K562 (cell line): ENCODE results near the gene ELF3. TPM values are rescaled to one million over a fixed set of nuclear protein-coding genes. Genes with fewer than 3 reads are reported as not detected.

ENCODE experiments used
- HDAC1 ChIP-seq, 2 experiments: fragments of 450-650 bp; IDR thresholded peaks; 2 replicates each; pipeline ENCODE4 v1.6.1; 2016 to 2017; ENCODE audit warnings: inconsistent platforms in 1 of 2, mild to moderate bottlenecking in 1 of 2, moderate library complexity in 1 of 2
- RBM34 ChIP-seq: fragments of 200-400 bp; formaldehyde crosslinking; IDR thresholded peaks from 2 replicates; pipeline ENCODE4 v1.6.1; 2018; ENCODE audit warnings: low read length, borderline replicate concordance; ENCODE audit not compliant: insufficient read depth
- SAP30 ChIP-seq: fragments of 200-600 bp; sonication (generic); IDR thresholded peaks from 2 replicates; pipeline ENCODE4 v1.6.1; 2012; ENCODE audit warnings: borderline replicate concordance, low read depth, mild to moderate bottlenecking, moderate library complexity, low read length, control low read depth, inconsistent platforms; ENCODE audit not compliant: insufficient read depth, poor library complexity, severe bottlenecking
- TCFL5 ChIP-seq: fragments of 250-450 bp; sonication (Bioruptor Pico); conservative IDR thresholded peaks from 2 replicates; pipeline ENCODE4 v1.6.1; 2021; ENCODE audit warnings: mild to moderate bottlenecking, moderate library complexity, matching md5 sums
- THRAP3 ChIP-seq: fragments of 450-650 bp; IDR thresholded peaks from 2 replicates; pipeline ENCODE4 v1.6.1; 2016; ENCODE audit warnings: mild to moderate bottlenecking, inconsistent platforms, borderline replicate concordance
- ZC3H11A ChIP-seq: IDR thresholded peaks from 2 replicates; pipeline ENCODE4 v1.6.1; 2012; ENCODE audit warnings: low read depth, low read length, improper control_type of control experiment
- ZFX ChIP-seq: sonication (generic); formaldehyde crosslinking; IDR thresholded peaks from 2 replicates; pipeline ENCODE4 v1.8.0; 2022; ENCODE audit warnings: mild to moderate bottlenecking, missing genetic modification reagents, moderate library complexity
- ZNF232 ChIP-seq: sonication (generic); formaldehyde crosslinking; IDR thresholded peaks from 2 replicates; pipeline ENCODE4 v1.8.0; 2022; ENCODE audit warnings: mild to moderate bottlenecking, missing genetic modification reagents
- ZNF280A ChIP-seq: fragments of 450-650 bp; IDR thresholded peaks from 2 replicates; pipeline ENCODE4 v1.6.1; 2018; ENCODE audit warnings: mild to moderate bottlenecking, low read depth; ENCODE audit not compliant: partially characterized antibody
- polyA plus RNA-seq, 8 experiments: library from polyadenylated mRNA; depleted of rRNA in 4 of 8; stranded (reverse) in 5 of 8; unstranded in 3 of 8; fragments of >200 nt; fragmentation: Nextera tagmentation in 2 of 8; fragmentation: Illumina TruSeq in 1 of 8; extraction: Ambion mirVana in 2 of 8; extraction: Trizol in 1 of 8; gene quantifications; 2 replicates each; pipeline versions ENCODE4 v1.2.1 to v1.2.3, GENCODE V29; 2011 to 2014; ENCODE audit warnings: inconsistent platforms in 1 of 8, missing spikeins in 1 of 8
- total RNA-seq, 7 experiments: library from RNA; depleted of rRNA in 6 of 7; stranded (reverse); fragments of >200 nt in 6 of 7; fragmentation: Illumina TruSeq in 2 of 7; extraction: Trizol in 2 of 7; gene quantifications; 2 replicates each; pipeline versions ENCODE4 v1.2.1 to v1.2.3, GENCODE V29; 2011 to 2021; ENCODE audit warnings: low replicate concordance in 1 of 7
- TF ChIP-seq, protein P1 (sequence below): fragments of 450-650 bp; formaldehyde crosslinking; IDR thresholded peaks from 2 replicates; pipeline ENCODE4 v1.4.0; 2022; ENCODE audit warnings: missing genetic modification characterization

ELF3 gene
- total and polyA plus RNA-seq, 9 of the 15 experiments (the other 6 are each of a cell fraction or from before 2014, with no cell fraction given), result 0.03 to 1.2 (median 0.07) TPM; not detected in 4

DNA sequence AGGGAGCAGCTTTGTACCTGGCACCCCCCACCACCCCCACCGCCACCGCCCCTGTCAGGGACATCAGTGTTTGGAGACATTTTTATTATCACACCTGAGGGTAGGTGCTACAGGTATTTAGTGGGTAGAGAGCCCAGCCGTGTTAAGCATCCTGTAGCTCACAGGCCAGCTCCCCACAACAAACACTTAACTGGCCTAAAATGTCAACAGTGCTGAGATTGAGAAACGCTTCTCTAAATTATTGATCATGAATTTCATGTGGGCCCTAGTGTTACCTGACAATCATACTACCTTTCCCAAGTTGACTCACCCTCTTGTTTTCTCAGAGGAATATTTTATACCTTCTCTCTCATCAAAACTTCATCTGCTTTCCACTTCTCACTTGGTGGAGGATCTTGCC, 21.4 kb downstream of the ELF3 start (continued):
- TF ChIP-seq ZC3H11A, result no peak
- TF ChIP-seq, protein P1, sequence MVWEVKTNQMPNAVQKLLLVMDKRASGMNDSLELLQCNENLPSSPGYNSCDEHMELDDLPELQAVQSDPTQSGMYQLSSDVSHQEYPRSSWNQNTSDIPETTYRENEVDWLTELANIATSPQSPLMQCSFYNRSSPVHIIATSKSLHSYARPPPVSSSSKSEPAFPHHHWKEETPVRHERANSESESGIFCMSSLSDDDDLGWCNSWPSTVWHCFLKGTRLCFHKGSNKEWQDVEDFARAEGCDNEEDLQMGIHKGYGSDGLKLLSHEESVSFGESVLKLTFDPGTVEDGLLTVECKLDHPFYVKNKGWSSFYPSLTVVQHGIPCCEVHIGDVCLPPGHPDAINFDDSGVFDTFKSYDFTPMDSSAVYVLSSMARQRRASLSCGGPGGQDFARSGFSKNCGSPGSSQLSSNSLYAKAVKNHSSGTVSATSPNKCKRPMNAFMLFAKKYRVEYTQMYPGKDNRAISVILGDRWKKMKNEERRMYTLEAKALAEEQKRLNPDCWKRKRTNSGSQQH (CRISPR knock-in tag), result no peak
- TF ChIP-seq ZNF232 (CRISPR knock-in tag), result no peak
- TF ChIP-seq ZNF280A, result no peak
- no peak for TF ChIP-seq HDAC1 (IDR thresholded peaks at IDR 0.05)
- TF ChIP-seq SAP30, result no peak
- TF ChIP-seq TCFL5 (CRISPR knock-in tag), result no peak
- TF ChIP-seq ZFX, result no peak
- no peak for TF ChIP-seq THRAP3
- TF ChIP-seq RBM34, result no peak
